Stimulated activated CD4-positive, alpha-beta T cell treated with anti-CD3 and anti-CD28 coated beads, Interleukin-15, amount 100 ng/mL, for 24 hours (primary cell): ENCODE data around the gene UCHL1.
"Not testable (repeated sequence)": the region's sequence is repeated elsewhere in the genome, so short reads cannot be mapped to it uniquely, and the experiment has no call there.

Experiments
- DNase-seq: peaks from one replicate; pipeline ENCODE4 v3.0.0-alpha.2; 2020

Gene UCHL1

GRCh38 chr4:41294445-41295062 is 37.8 kb downstream of the UCHL1 start:
- no peak for DNase-seq

- DNase-seq: no peak
Observed at GRCh38 chr4:41296995-41297394, 40.3 kb downstream of the UCHL1 start.

- no peak for DNase-seq
Observed at GRCh38 chr4:41297832-41298231, 41.1 kb downstream of the UCHL1 start.

- DNase-seq: no peak
Observed at GRCh38 chr4:41299486-41299885, 42.8 kb downstream of the UCHL1 start.

GRCh38 chr4:41301137-41301536 is 44.4 kb downstream of the UCHL1 start:
- DNase-seq: no peak

- DNase-seq: no peak
Observed at GRCh38 chr4:41303372-41304118, 46.8 kb downstream of the UCHL1 start.

- no peak for DNase-seq
Observed at GRCh38 chr4:41304221-41304620, 47.5 kb downstream of the UCHL1 start.

- DNase-seq: no peak
Observed at GRCh38 chr4:41305476-41305875, 48.7 kb downstream of the UCHL1 start.

- no peak for DNase-seq
Observed at GRCh38 chr4:41307638-41308037, 50.9 kb downstream of the UCHL1 start.

- no peak for DNase-seq
Observed at GRCh38 chr4:41308398-41308797, 51.7 kb downstream of the UCHL1 start.

GRCh38 chr4:41315426-41315825 is 58.7 kb downstream of the UCHL1 start:
- not testable (repeated sequence) for DNase-seq

GRCh38 chr4:41315862-41316261 is 59.1 kb downstream of the UCHL1 start:
- DNase-seq: no peak
